Astrocyte of the cerebellum (primary cell): ENCODE results near the gene SLC66A3.
"Not testable (repeated sequence)": the region's sequence is repeated elsewhere in the genome, so short reads cannot be mapped to it uniquely, and the experiment has no call there.

Experiments used
- DNase-seq: peaks from one replicate; pipeline ENCODE4 v3.0.0-alpha.2; 2011; ENCODE audit warnings: low read depth
- H3K4me3 ChIP-seq: 2 replicates; pipeline ENCODE4 v1.5.1; 2011; ENCODE audit warnings: mild to moderate bottlenecking, low read depth, low read length, moderate library complexity
- in situ Hi-C: cut with HindIII; loops from 2 replicates; pipeline ENCODE4 v1.10.0; 2017; ENCODE audit warnings: low sequenced_read_pairs
- TF ChIP-seq, protein P1 (sequence below): IDR thresholded peaks from 2 replicates; pipeline ENCODE4 v1.5.1; 2012; ENCODE audit warnings: low read length, low read depth, moderate library complexity, mild to moderate bottlenecking; ENCODE audit errors: missing control alignments

The SLC66A3 gene

DNA sequence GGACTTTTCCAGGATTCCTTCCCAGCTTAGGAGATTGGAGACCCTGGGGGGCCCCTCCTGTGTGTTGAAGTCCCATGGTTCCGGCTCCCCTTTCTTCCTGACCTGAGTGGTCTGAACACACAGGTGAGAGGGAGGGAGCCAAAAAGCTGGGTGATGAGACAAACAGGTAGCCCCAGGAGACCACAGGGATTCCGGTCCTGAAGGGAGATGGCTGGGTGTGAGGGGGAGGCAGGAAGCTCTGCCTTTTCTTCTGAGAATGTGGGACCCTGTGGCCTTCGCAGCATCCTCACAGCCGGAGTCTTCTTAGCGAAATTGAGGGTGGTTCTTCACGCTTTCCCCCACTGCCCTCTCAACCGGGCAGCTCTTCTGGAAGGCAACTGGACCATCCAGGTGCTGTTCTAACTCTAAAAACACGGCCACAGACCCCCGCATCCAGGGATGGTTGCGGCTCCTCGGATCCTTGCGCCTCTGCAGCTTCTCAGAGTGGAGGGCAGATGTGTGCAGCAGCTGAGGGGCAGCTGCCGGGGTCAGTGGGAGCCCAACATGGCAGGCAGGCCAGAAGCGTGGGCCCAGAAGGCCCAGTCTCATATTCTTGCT, 4.4 kb downstream of the SLC66A3 start:
- TF ChIP-seq, protein P1, sequence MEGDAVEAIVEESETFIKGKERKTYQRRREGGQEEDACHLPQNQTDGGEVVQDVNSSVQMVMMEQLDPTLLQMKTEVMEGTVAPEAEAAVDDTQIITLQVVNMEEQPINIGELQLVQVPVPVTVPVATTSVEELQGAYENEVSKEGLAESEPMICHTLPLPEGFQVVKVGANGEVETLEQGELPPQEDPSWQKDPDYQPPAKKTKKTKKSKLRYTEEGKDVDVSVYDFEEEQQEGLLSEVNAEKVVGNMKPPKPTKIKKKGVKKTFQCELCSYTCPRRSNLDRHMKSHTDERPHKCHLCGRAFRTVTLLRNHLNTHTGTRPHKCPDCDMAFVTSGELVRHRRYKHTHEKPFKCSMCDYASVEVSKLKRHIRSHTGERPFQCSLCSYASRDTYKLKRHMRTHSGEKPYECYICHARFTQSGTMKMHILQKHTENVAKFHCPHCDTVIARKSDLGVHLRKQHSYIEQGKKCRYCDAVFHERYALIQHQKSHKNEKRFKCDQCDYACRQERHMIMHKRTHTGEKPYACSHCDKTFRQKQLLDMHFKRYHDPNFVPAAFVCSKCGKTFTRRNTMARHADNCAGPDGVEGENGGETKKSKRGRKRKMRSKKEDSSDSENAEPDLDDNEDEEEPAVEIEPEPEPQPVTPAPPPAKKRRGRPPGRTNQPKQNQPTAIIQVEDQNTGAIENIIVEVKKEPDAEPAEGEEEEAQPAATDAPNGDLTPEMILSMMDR, result no peak
- in situ Hi-C loops, result no loop called here
- DNase-seq, result no peak
- H3K4me3 ChIP-seq, result no peak overlapping the region

DNA sequence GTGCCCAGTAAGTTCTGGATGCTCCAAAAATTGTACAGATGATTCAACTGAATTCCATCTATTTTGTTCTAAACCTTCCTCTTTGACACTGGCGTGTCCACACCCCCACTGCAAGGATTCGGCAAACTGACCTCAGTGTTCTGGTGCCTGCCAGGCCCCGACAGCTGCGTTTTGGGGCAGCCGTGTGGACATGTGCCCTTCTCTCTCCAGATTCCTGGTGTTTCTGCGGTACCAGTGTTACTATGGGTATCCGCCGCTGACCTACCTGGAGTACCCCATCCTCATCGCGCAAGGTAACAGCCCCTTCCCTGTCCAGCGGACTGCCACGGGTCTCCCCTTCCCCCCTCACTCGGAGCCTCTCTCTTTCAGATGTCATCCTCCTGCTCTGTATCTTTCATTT, 5.0 kb downstream of the SLC66A3 start:
- TF ChIP-seq, protein P1, result no peak
- no peak overlapping the region for H3K4me3 ChIP-seq
- DNase-seq, result no peak
- in situ Hi-C loops, result no loop called here

DNA sequence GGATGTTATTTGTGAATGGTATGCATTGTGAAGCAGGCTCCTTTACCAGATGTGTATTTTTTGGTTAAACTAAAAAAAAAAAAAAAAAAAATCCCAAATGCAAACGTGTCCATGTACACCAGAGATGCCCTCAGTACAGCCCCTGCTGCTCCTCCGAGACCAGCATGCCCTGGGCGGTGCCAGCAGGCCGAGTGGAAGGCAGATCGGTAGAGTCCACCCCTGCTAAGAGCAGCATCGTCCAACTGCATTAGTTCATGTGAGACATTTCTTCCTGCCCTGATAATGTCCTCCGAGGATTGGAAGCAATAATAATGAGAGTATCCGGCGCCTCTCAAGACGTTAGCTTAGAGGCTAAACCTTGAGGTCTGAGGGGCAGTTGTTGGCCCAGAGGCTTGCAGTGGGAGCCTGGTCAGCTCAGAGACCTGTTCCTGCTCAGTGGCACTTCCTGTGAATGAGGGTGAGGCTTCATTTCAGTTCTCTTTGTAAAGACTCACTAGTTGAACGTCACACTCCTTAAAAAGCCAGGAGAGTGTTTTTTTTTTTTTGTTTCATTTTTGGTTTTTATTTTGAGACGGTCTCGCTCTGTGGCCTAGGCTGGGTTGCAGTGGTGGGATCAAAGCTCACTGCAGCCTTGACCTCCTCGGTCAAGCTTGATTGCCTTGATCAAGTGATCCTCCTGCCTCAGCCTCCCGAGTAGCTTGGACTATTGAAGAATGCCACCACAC, 5.6 kb downstream of the SLC66A3 start:
- TF ChIP-seq, protein P1, result no peak
- in situ Hi-C loops, result no loop called here
- no peak for DNase-seq
- no peak overlapping the region for H3K4me3 ChIP-seq

DNA sequence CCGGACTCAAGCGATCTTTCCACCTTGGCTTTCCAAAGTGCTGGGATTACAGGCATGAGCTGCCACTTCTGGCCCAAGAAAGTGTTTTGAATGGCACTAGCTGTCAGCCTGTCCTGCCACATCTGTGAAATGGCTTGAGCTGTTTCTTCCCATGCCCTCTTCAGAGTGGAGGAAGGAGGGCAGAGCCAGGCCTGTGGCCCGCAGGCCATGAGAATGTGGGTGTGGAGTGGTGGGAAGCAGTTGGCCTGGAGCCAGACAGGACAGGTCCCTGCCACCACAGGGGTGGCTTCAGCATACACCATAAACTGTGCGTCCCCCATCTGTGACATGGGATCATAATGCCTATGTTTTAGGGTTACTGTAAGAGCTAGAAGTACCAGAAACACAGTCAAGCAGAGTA, 6.5 kb downstream of the SLC66A3 start:
- TF ChIP-seq, protein P1, result no peak
- DNase-seq, result no peak
- in situ Hi-C loops, result no loop called here
- H3K4me3 ChIP-seq, result no peak overlapping the region

DNA sequence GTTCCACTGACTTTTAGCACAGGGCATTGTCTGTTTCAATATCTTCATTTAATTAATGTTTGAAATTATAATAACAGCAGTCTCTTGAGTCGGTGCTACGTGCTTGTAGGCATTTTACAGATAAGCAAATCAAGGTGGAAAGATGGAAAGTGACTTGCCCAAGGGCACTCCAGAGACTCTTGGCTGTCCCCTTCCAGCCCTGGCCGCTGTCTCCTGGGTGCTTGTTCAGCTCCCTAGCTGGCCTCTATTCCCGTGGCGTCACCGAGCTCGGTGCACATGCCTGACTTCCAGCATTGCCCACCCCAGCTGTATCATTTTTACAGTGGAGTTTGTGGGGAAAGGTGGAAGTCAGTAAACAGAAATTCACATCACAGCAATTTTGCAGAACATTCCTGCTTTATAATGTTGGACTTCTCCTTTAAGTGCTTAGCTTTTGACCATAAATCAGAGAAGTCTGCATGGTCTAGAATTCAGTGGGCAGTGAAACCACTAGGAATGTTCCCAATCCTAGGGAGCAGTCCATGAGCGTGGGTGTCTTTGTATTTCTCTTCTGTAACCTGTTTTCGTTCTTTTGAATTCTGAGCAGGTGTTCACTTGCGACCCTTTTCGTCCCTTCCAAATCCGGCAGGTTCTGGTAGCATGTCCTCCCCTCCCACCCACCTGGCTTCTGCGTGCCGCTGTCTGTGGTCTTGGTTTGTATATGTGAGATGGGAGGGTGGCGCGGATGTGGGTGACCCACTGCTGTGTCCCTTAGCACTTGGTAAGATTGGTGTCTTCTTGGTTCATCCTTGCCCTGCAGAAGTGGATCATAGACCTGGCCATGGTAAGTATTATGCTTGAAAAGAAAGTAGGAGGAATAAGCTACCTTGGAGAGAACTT, 8.4 kb downstream of the SLC66A3 start:
- TF ChIP-seq, protein P1, result no peak
- in situ Hi-C loops, result no loop called here
- H3K4me3 ChIP-seq, result no peak overlapping the region
- DNase-seq, result no peak

DNA sequence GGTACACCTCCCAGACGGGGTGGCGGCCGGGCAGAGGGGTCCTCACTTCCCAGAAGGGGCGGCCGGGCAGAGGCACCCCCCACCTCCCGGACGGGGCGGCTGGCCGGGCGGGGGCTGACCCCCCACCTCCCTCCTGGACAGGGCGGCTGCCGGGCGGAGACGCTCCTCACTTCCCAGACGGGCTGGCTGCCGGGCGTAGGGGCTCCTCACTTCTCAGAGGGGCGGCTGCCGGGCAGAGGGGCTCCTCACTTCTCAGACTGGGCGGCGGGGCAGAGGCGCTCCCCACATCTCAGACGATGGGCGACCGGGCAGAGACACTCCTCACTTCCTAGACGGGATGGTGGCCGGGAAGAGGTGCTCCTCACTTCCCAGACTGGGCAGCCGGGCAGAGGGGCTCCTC, 9.8 kb downstream of the SLC66A3 start:
- H3K4me3 ChIP-seq, DNase-seq, in situ Hi-C loops: not testable (repeated sequence)
